ENCODE measurements around the gene POU2F3. TPM values are rescaled to one million over a fixed set of nuclear protein-coding genes. Genes with fewer than 3 reads are reported as not detected.

Gene POU2F3
- total and polyA plus RNA-seq, 2 of the 8 experiments (the other 6 are each of a cell fraction or from before 2014, with no cell fraction given), result 1.0 to 2.1 TPM

- TF ChIP-seq CHD7 (IDR thresholded peaks at IDR 0.05; ENCODE audit: insufficient replicate concordance, low read length) (no peak), SP4 (IDR thresholded peaks at IDR 0.05; ENCODE audit: low read length) (no peak), POU5F1 (IDR thresholded peaks at IDR 0.05; ENCODE audit: low read depth, low read length) (no peak), RBBP5 (IDR thresholded peaks at IDR 0.05; ENCODE audit: borderline replicate concordance, low read depth, low read length) (no peak), CHD1 (IDR thresholded peaks at IDR 0.05; ENCODE audit: low read depth, low read length) (no peak), SIX5 (IDR thresholded peaks at IDR 0.05; ENCODE audit: low read depth, low read length) (no peak), TEAD4 (IDR thresholded peaks at IDR 0.05; ENCODE audit: low read depth, low read length) (no peak), RNF2 (IDR thresholded peaks at IDR 0.05; ENCODE audit: borderline replicate concordance, low read depth, low read length, missing control alignments, poor library complexity, severe bottlenecking) (no peak), SIN3A (conservative IDR thresholded peaks at IDR 0.05 in 1 of 2, IDR thresholded peaks at IDR 0.05 in 1 of 2; ENCODE audit: low read depth in 1 of 2, low read length in 2 of 2) (no peak), SRF (IDR thresholded peaks at IDR 0.05; ENCODE audit: low read depth, low read length) (no peak), FOSL1 (IDR thresholded peaks at IDR 0.05; ENCODE audit: insufficient read depth, low read depth, low read length) (no peak)
Observed at GRCh38 chr11:120233207-120233803, 6.6 kb upstream of the POU2F3 start (continued).
